Thyroid gland (tissue), 4 donors: ENCODE data around the gene CPOX.

Experiments used
- CTCF ChIP-seq, 6 experiments: fragments of 200-600 bp in 3 of 6; fragments of 450-650 bp in 3 of 6; sonication (generic) in 3 of 6; IDR thresholded peaks; one replicate each; pipeline ENCODE4 v1.5.1; 2016 to 2019; ENCODE audit warnings: antibody characterized with exemption in 6 of 6, mild to moderate bottlenecking in 2 of 6, inconsistent platforms in 1 of 6, moderate library complexity in 1 of 6
- POLR2A ChIP-seq, 2 donors: fragments of 450-650 bp; IDR thresholded peaks; one replicate each; pipeline ENCODE4 v1.6.1; 2017; ENCODE audit warnings: antibody characterized with exemption in 2 of 2, mild to moderate bottlenecking in 2 of 2, moderate library complexity in 1 of 2

DNA sequence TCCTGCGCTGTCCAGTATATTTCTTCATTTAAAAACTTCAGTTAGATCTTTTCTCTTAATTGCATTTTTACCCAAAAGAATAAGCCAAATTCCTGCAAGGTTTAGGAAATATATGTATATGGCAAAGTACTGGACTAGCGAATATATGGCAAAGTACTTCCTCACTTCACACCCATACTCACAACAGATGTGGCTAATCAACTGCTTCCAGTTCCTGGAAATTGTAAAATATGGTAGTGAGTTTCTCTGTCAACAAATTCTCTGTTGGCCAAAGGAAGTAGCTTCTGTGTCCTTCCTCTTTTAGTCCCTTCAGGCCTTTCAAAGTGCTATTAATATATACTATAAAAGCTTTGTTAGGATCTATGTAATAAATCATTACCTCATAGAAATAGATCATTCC lies 39.7 kb downstream of the CPOX start:
- TF ChIP-seq POLR2A (IDR thresholded peaks at IDR 0.05): no peak
- no peak for TF ChIP-seq CTCF (IDR thresholded peaks at IDR 0.05)
